ENCODE measurements around the gene NDUFV1. TPM values are rescaled to one million over a fixed set of nuclear protein-coding genes. Genes with fewer than 3 reads are reported as not detected.
A peak's percentile ranks its signal among the peaks of the same experiment; 100 is the strongest.

The NDUFV1 gene
- total RNA-seq, 1 experiment from 2014 or later: 171 TPM

GRCh38 chr11:67640758-67641337 lies 34.1 kb downstream of the NDUFV1 start:
- DNase-seq (ENCODE audit: low spot score): no peak

GRCh38 chr11:67641338-67642172 lies 34.8 kb downstream of the NDUFV1 start:
- no peak for DNase-seq (ENCODE audit: low spot score)

- DNase-seq (ENCODE audit: low spot score): no peak
Measured at GRCh38 chr11:67642173-67643120, 35.7 kb downstream of the NDUFV1 start.

- DNase-seq (ENCODE audit: low spot score): no peak
Measured at GRCh38 chr11:67644042-67644441, 37.3 kb downstream of the NDUFV1 start.

GRCh38 chr11:67644472-67645418 lies 38.0 kb downstream of the NDUFV1 start:
- DNase-seq (ENCODE audit: low spot score): no peak

- DNase-seq (ENCODE audit: low spot score): no peak
Measured at GRCh38 chr11:67645521-67646461, 39.1 kb downstream of the NDUFV1 start.

GRCh38 chr11:67646535-67647336 lies 40.0 kb downstream of the NDUFV1 start:
- no peak for DNase-seq (ENCODE audit: low spot score)

GRCh38 chr11:67647471-67647870 lies 40.7 kb downstream of the NDUFV1 start:
- DNase-seq (ENCODE audit: low spot score): no peak

- no peak for DNase-seq (ENCODE audit: low spot score)
Measured at GRCh38 chr11:67648140-67648795, 41.5 kb downstream of the NDUFV1 start.

GRCh38 chr11:67648796-67649613 lies 42.3 kb downstream of the NDUFV1 start:
- DNase-seq (ENCODE audit: low spot score): no peak

- DNase-seq (ENCODE audit: low spot score): peak; percentile 14
Measured at GRCh38 chr11:67649634-67650510, 43.1 kb downstream of the NDUFV1 start.

GRCh38 chr11:67651976-67652781 lies 45.4 kb downstream of the NDUFV1 start:
- no peak for DNase-seq (ENCODE audit: low spot score)

GRCh38 chr11:67652965-67653845 lies 46.5 kb downstream of the NDUFV1 start:
- no peak for DNase-seq (ENCODE audit: low spot score)

- no peak for DNase-seq (ENCODE audit: low spot score)
Measured at GRCh38 chr11:67654225-67654624, 47.5 kb downstream of the NDUFV1 start.

Measured in A172 (cell line).